ENCODE data around the gene CISH. TPM values are rescaled to one million over a fixed set of nuclear protein-coding genes. Genes with fewer than 3 reads are reported as not detected.

The CISH gene
- total RNA-seq, 2 donors from 2014 or later, result 4.1 to 13.3 TPM

- TF ChIP-seq CTCF (IDR thresholded peaks at IDR 0.05), result no peak
- Histone ChIP-seq H3K9me3 (no peaks in the 10 kb centered on the region), H3K36me3 (peaks cover 3% of the 10 kb centered on the region), H3K4me1 (ENCODE audit: control insufficient read depth in 1 of 2, low read depth in 2 of 2) (peaks cover 0 to 11% of the 10 kb centered on the region in 2 donors), H3K27ac (no peak overlapping the region), H3K27me3 (replicated peaks; ENCODE audit: insufficient read depth) (no peaks in the 10 kb centered on the region), H3K4me3 (no peak overlapping the region)
- ATAC-seq (ENCODE audit: insufficient number of reproducible peaks, low FRiP score, low read depth) (no peak), DNase-seq (ENCODE audit: low spot score) (no peak)
These were observed 26.4 kb upstream of the CISH start for GRCh38 chr3:50637945-50638344.

- Histone ChIP-seq H3K27ac (no peak overlapping the region), H3K4me1 (ENCODE audit: control insufficient read depth in 1 of 2, low read depth in 2 of 2) (peaks cover 0 to 20% of the 10 kb centered on the region in 2 donors), H3K27me3 (replicated peaks; ENCODE audit: insufficient read depth) (no peaks in the 10 kb centered on the region), H3K9me3 (no peaks in the 10 kb centered on the region), H3K36me3 (no peaks in the 10 kb centered on the region), H3K4me3 (no peak overlapping the region)
- DNase-seq (ENCODE audit: low spot score) (no peak), ATAC-seq (ENCODE audit: insufficient number of reproducible peaks, low FRiP score, low read depth) (no peak)
- TF ChIP-seq CTCF (IDR thresholded peaks at IDR 0.05), result no peak
These were observed 25.4 kb upstream of the CISH start for GRCh38 chr3:50637011-50637410.

GRCh38 chr3:50635066-50635465 lies 23.5 kb upstream of the CISH start:
- H3K4me3 ChIP-seq, result no peak overlapping the region
- ATAC-seq (ENCODE audit: insufficient number of reproducible peaks, low FRiP score, low read depth) (no peak), DNase-seq (ENCODE audit: low spot score) (no peak)
- H3K36me3 ChIP-seq, result no peaks in the 10 kb centered on the region
- no peaks in the 10 kb centered on the region for H3K27me3 ChIP-seq (replicated peaks; ENCODE audit: insufficient read depth)
- no peak for TF ChIP-seq CTCF (IDR thresholded peaks at IDR 0.05)
- peaks cover 0 to 24% of the 10 kb centered on the region in 2 donors for H3K4me1 ChIP-seq (ENCODE audit: control insufficient read depth in 1 of 2, low read depth in 2 of 2)
- H3K27ac ChIP-seq, result no peak overlapping the region
- no peaks in the 10 kb centered on the region for H3K9me3 ChIP-seq

- H3K4me1 ChIP-seq (ENCODE audit: control insufficient read depth in 1 of 2, low read depth in 2 of 2), result peaks cover 0 to 17% of the 10 kb centered on the region in 2 donors
- ATAC-seq (ENCODE audit: insufficient number of reproducible peaks, low FRiP score, low read depth) (no peak), DNase-seq (ENCODE audit: low spot score) (no peak)
- no peak for TF ChIP-seq CTCF (IDR thresholded peaks at IDR 0.05)
- no peaks in the 10 kb centered on the region for H3K9me3 ChIP-seq
- no peak overlapping the region for H3K27ac ChIP-seq
- H3K27me3 ChIP-seq (replicated peaks; ENCODE audit: insufficient read depth), result no peaks in the 10 kb centered on the region
- H3K36me3 ChIP-seq, result no peaks in the 10 kb centered on the region
- no peak overlapping the region for H3K4me3 ChIP-seq
These were observed 21.7 kb upstream of the CISH start for GRCh38 chr3:50633230-50633790.

- Histone ChIP-seq H3K4me1 (ENCODE audit: control insufficient read depth in 1 of 2, low read depth in 2 of 2) (peaks cover 0 to 14% of the 10 kb centered on the region in 2 donors), H3K27ac (no peak overlapping the region), H3K36me3 (no peaks in the 10 kb centered on the region), H3K4me3 (no peak overlapping the region), H3K9me3 (no peaks in the 10 kb centered on the region), H3K27me3 (replicated peaks; ENCODE audit: insufficient read depth) (no peaks in the 10 kb centered on the region)
- ATAC-seq (ENCODE audit: insufficient number of reproducible peaks, low FRiP score, low read depth) (no peak), DNase-seq (ENCODE audit: low spot score) (no peak)
- no peak for TF ChIP-seq CTCF (IDR thresholded peaks at IDR 0.05)
These were observed 20.9 kb upstream of the CISH start for GRCh38 chr3:50632450-50632849.

Measured in thoracic aorta (tissue), 2 donors.